AG09319 (cell line): Measurements from ENCODE around the gene AGGF1.

Source experiments
- DNase-seq: peaks from one replicate; pipeline ENCODE4 v3.0.0-alpha.2; 2010; ENCODE audit warnings: low read depth; ENCODE audit errors: extremely low read depth
- CTCF ChIP-seq: IDR thresholded peaks from 2 replicates; pipeline ENCODE4 v1.5.1; 2011; ENCODE audit warnings: low read depth, mild to moderate bottlenecking, inconsistent platforms, low read length, moderate library complexity

Gene AGGF1

GRCh38 chr5:77012601-77013000 is 17.6 kb upstream of the AGGF1 start:
- no peak for TF ChIP-seq CTCF
- DNase-seq = no peak

GRCh38 chr5:77015938-77016569 is 14.2 kb upstream of the AGGF1 start:
- peak; percentile 25 for TF ChIP-seq CTCF
- peak; percentile 25 for DNase-seq

- TF ChIP-seq CTCF = no peak
- no peak for DNase-seq
Observed at GRCh38 chr5:77016962-77017361, 13.2 kb upstream of the AGGF1 start.

DNA sequence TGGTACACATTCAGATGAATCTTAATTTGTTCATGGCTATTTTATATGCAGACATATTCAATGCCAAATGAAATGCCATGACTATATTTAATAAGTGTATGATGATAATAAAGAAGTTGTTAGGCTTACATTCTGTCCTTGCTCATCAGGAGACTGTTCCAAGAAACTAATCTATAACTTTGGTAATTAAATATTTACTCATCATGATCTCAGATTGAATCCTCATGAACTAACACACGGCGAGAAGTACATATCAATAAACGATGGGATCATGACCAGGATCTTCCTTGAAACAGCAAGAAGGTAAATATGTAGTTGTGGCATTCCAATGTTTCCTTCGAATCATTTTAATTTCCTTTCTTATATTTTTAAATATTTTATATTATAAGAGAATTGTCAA is 12.5 kb upstream of the AGGF1 start:
- TF ChIP-seq CTCF = no peak
- no peak for DNase-seq

DNA sequence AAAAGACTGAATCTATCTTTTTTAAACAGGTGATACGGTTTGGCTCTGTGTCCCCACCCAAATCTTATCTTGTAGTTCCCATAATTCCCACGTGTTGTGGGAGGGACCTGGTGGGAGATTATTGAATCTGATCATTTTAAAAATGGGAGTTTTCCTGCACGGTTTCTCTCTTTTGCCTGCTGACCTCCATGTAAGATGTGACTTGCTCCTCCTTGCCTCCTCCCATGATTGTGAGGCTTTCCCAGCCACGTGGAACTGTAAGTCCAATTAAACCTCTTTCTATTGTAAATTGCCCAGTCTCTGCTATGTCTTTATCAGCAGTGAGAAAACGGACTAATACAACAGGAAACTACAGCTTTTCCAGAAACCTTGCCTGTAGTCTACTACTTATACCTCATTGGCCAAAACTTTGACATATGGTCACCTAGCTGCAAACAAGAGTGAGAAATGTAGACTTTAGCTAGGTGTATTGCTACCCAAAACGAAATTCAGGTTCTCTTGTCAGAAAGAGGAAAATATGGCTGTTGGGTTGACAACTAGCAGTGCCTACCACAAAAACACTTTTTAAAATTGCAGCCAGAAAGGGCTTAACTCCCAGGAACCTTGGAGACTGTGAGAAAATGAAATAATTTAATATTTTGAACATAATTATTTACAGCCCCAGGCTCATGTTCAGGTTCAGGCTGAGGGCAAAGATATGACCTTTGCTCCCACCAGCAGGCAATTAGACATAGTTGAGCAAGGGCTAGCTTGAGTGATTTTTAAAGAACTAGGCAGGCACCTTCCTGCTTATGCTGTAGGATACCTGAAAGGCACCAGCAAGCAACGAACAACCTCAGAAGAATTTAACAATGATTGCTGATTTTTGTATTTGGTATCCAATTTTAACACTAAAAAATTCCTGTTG is 7.4 kb upstream of the AGGF1 start:
- DNase-seq = no peak
- TF ChIP-seq CTCF = no peak

- no peak for DNase-seq
- no peak for TF ChIP-seq CTCF
Observed at GRCh38 chr5:77024490-77024889, 5.7 kb upstream of the AGGF1 start.
